K562 (cell line): ENCODE results near the gene EDARADD. TPM values are rescaled to one million over a fixed set of nuclear protein-coding genes. Genes with fewer than 3 reads are reported as not detected.
A peak's percentile ranks its signal among the peaks of the same experiment; 100 is the strongest.

Experiments
- ATAC-seq: fragments of 200-7000 bp; cut with Tn5 transposase; 3 replicates; pipeline ENCODE4 v1.9.1; 2020; ENCODE audit warnings: moderate library complexity
- BruUV-seq: library from RNA; stranded (reverse); fragments of 400-500 nt; replicated peaks from 2 replicates; lab custom pipeline; 2021; lab: Mats Ljungman, UMichigan
- CTCF ChIA-PET: fragments of 300-600 bp; formaldehyde crosslinking; extraction: SDS; loops from one replicate; lab custom pipeline; 2021; ENCODE audit warnings: low intra/inter-chr PET ratio; lab: Yijun Ruan, JAX
- POLR2A ChIA-PET: fragments of 300-600, 350-650 bp; sonication (Branson Sonifier 250); formaldehyde crosslinking; extraction: SDS; loops from one replicate; lab custom pipeline; 2021; ENCODE audit warnings: antibody characterized with exemption, inconsistent platforms; lab: Yijun Ruan, JAX
- DNase-seq, 4 experiments: peaks; one replicate each; pipeline versions ENCODE4 v3.0.0 to v3.0.0-alpha.2; 2011 to 2018; ENCODE audit warnings: low spot score in 3 of 4, mixed read lengths in 3 of 4; ENCODE audit errors: extremely low read depth in 1 of 4
- FAIRE-seq: peaks from 2 replicates; lab custom pipeline; 2011; peaks lifted over from hg19 to GRCh38; lab: Jason Lieb, UNC
- H2AFZ ChIP-seq: 2 replicates; pipeline ENCODE4 v1.6.0; 2011; ENCODE audit warnings: low read depth, low read length, control low read depth, inconsistent platforms
- H3K27ac ChIP-seq: fragments of 200-600 bp; 3 replicates; pipeline ENCODE4 v1.8.0; 2011; ENCODE audit warnings: low read depth, mild to moderate bottlenecking, control low read depth, inconsistent platforms, low read length, moderate library complexity, mixed read lengths; ENCODE audit errors: extremely low read depth
- H3K27me3 ChIP-seq, 2 experiments: fragments of 300-600 bp in 1 of 2; 2 replicates in 1 of 2; 3 replicates in 1 of 2; pipeline versions ENCODE4 v1.6.0 to v1.8.0; 2011; ENCODE audit warnings: inconsistent platforms in 2 of 2, low read length in 2 of 2, mild to moderate bottlenecking in 1 of 2, mixed read lengths in 1 of 2, moderate library complexity in 1 of 2; ENCODE audit not compliant: control insufficient read depth in 2 of 2, insufficient read depth in 2 of 2
- H3K36me3 ChIP-seq: fragments of 300-600 bp; 3 replicates; pipeline ENCODE4 v1.8.0; 2011; ENCODE audit warnings: mild to moderate bottlenecking, low read length, inconsistent platforms; ENCODE audit not compliant: control insufficient read depth, insufficient read depth
- H3K4me1 ChIP-seq, 2 experiments: fragments of 200-600 bp in 1 of 2; replicated peaks in 1 of 2; 2 replicates in 1 of 2; 3 replicates in 1 of 2; pipeline versions ENCODE4 v1.5.1 to v1.8.0; 2011; ENCODE audit warnings: inconsistent platforms in 2 of 2, low read length in 2 of 2, mild to moderate bottlenecking in 1 of 2, mixed read lengths in 1 of 2, moderate library complexity in 1 of 2; ENCODE audit not compliant: control insufficient read depth in 2 of 2, insufficient read depth in 2 of 2
- H3K4me2 ChIP-seq: 2 replicates; pipeline ENCODE4 v1.6.1; 2011; ENCODE audit warnings: low read length, control low read depth, inconsistent platforms, mixed read lengths; ENCODE audit not compliant: insufficient read depth
- H3K4me3 ChIP-seq: fragments of 200-600 bp; sonication (generic), shearing (Covaris generic); 2 replicates; pipeline ENCODE4 v1.5.1; 2016; ENCODE audit warnings: control low read depth, inconsistent platforms
- H3K79me2 ChIP-seq: fragments of 200-600 bp; 3 replicates; pipeline ENCODE4 v1.8.0; 2011; ENCODE audit warnings: low read length, inconsistent platforms; ENCODE audit not compliant: control insufficient read depth, insufficient read depth
- H3K9ac ChIP-seq, 2 experiments: 2 replicates each; pipeline versions ENCODE4 v1.6.0 to v1.6.1; 2011; ENCODE audit warnings: low read depth in 2 of 2, low read length in 2 of 2, control low read depth in 1 of 2, inconsistent platforms in 1 of 2, mild to moderate bottlenecking in 1 of 2, mixed read lengths in 1 of 2; ENCODE audit not compliant: insufficient read depth in 1 of 2
- H3K9me1 ChIP-seq: one replicate; pipeline ENCODE4 v1.6.0; 2011; ENCODE audit warnings: inconsistent platforms, mild to moderate bottlenecking, low read length, moderate library complexity; ENCODE audit not compliant: control insufficient read depth, insufficient read depth
- H3K9me3 ChIP-seq: replicated peaks from 2 replicates; pipeline ENCODE4 v1.5.1; 2011; ENCODE audit warnings: low read depth, low read length, inconsistent platforms; ENCODE audit not compliant: control insufficient read depth, insufficient read depth
- H4K20me1 ChIP-seq: replicated peaks from 2 replicates; pipeline ENCODE4 v1.6.1; 2011; ENCODE audit warnings: low read length, inconsistent platforms, mixed read lengths; ENCODE audit not compliant: control insufficient read depth, insufficient read depth
- CBX5 ChIP-seq: IDR thresholded peaks from 2 replicates; pipeline ENCODE4 v1.6.1; 2014; ENCODE audit warnings: low read depth, borderline replicate concordance
- CCNT2 ChIP-seq: IDR thresholded peaks from 2 replicates; pipeline ENCODE4 v1.6.1; 2011; ENCODE audit warnings: borderline replicate concordance, low read depth, mild to moderate bottlenecking, moderate library complexity, mixed read lengths, low read length; ENCODE audit not compliant: insufficient read length; ENCODE audit errors: extremely low read depth
- DIDO1 ChIP-seq: fragments of 450-650 bp; IDR thresholded peaks from 2 replicates; pipeline ENCODE4 v1.6.1; 2016; ENCODE audit warnings: low read depth, missing biosample characterization, missing genetic modification characterization
- FOXJ2 ChIP-seq: fragments of 200-800 bp; sonication (Bioruptor generic); IDR thresholded peaks from 2 replicates; pipeline ENCODE4 v1.6.1; 2016; ENCODE audit warnings: missing genetic modification characterization, missing compliant biosample characterization
- FOXP1 ChIP-seq: sonication (generic); formaldehyde crosslinking; IDR thresholded peaks from 2 replicates; pipeline ENCODE4 v1.8.0; 2022; ENCODE audit warnings: mild to moderate bottlenecking, missing genetic modification reagents
- PHB ChIP-seq: fragments of 250-450 bp; sonication (Bioruptor Pico); IDR thresholded peaks from 2 replicates; pipeline ENCODE4 v1.5.0; 2021
- SIRT6 ChIP-seq: IDR thresholded peaks from one replicate; pipeline ENCODE4 v1.6.1; 2012; ENCODE audit warnings: low read depth, mild to moderate bottlenecking, control low read depth, inconsistent platforms, low read length, moderate library complexity
- TEAD1 ChIP-seq, 2 experiments: fragments of 450-650 bp in 1 of 2; sonication (generic) in 1 of 2; formaldehyde crosslinking; IDR thresholded peaks; 2 replicates each; pipeline versions ENCODE4 v1.4.0 to v1.8.0; 2020 to 2022; ENCODE audit warnings: mild to moderate bottlenecking in 2 of 2, missing genetic modification reagents in 1 of 2
- ZHX1 ChIP-seq: fragments of 150-350 bp; conservative IDR thresholded peaks from 2 replicates; pipeline ENCODE4 v1.6.1; 2014; ENCODE audit warnings: low read length
- ZKSCAN1 ChIP-seq: fragments of 150-350 bp; IDR thresholded peaks from 2 replicates; pipeline ENCODE4 v1.6.1; 2016; ENCODE audit warnings: low read depth, low read length
- ZNF134 ChIP-seq: fragments of 250-450 bp; sonication (Bioruptor Pico); conservative IDR thresholded peaks from 2 replicates; pipeline ENCODE4 v1.4.0; 2020
- ZNF740 ChIP-seq, 3 experiments: fragments of 200-800 bp in 1 of 3; sonication (Bioruptor generic) in 1 of 3; sonication (generic) in 1 of 3; formaldehyde crosslinking in 1 of 3; IDR thresholded peaks; 2 replicates each; pipeline versions ENCODE4 v1.6.1 to v1.8.0; 2016 to 2022; ENCODE audit warnings: mild to moderate bottlenecking in 2 of 3, missing compliant biosample characterization in 2 of 3, missing genetic modification characterization in 2 of 3, missing genetic modification reagents in 1 of 3
- WGBS: fragments of 100-300 bp; shearing (Covaris generic); methylation state at CpG from one replicate; pipeline ENCODE4 v1.1.6; 2016; ENCODE audit warnings: low coverage, mixed read lengths; ENCODE audit not compliant: insufficient coverage; ENCODE audit errors: missing lambda C conversion rate; 5-methylcytosine and 5-hydroxymethylcytosine counted together
- in situ Hi-C: fragments of 300-500 bp; cut with MboI; formaldehyde crosslinking; loops from 4 replicates; pipeline ENCODE4 v1.15.0; 2018; ENCODE audit warnings: inconsistent platforms, mixed read lengths
- intact Hi-C: fragments of 100-400 bp; cut with micrococcal nuclease; formaldehyde crosslinking; loops from 2 replicates; pipeline ENCODE4 v1.14.2; 2022
- polyA plus RNA-seq, 8 experiments: library from polyadenylated mRNA; depleted of rRNA in 4 of 8; stranded (reverse) in 5 of 8; unstranded in 3 of 8; fragments of >200 nt; fragmentation: Nextera tagmentation in 2 of 8; fragmentation: Illumina TruSeq in 1 of 8; extraction: Ambion mirVana in 2 of 8; extraction: Trizol in 1 of 8; gene quantifications; 2 replicates each; pipeline versions ENCODE4 v1.2.1 to v1.2.3, GENCODE V29; 2011 to 2014; ENCODE audit warnings: inconsistent platforms in 1 of 8, missing spikeins in 1 of 8
- total RNA-seq, 7 experiments: library from RNA; depleted of rRNA in 6 of 7; stranded (reverse); fragments of >200 nt in 6 of 7; fragmentation: Illumina TruSeq in 2 of 7; extraction: Trizol in 2 of 7; gene quantifications; 2 replicates each; pipeline versions ENCODE4 v1.2.1 to v1.2.3, GENCODE V29; 2011 to 2021; ENCODE audit warnings: low replicate concordance in 1 of 7

Gene EDARADD
- total and polyA plus RNA-seq, 9 of the 15 experiments (the other 6 are each of a cell fraction or from before 2014, with no cell fraction given): 0.46 to 32.4 (median 20.6) TPM

- TF ChIP-seq ZNF134 (CRISPR knock-in tag) (no peak), ZKSCAN1 (peak; percentile 49; the same call in 1 of the 2 replicates), SIRT6 (no peak), FOXP1 (CRISPR knock-in tag) (no peak)
These were observed 132.0 kb downstream of the EDARADD start (continued) for GRCh38 chr1:236526079-236526478.

GRCh38 chr1:236530286-236530685, 136.2 kb downstream of the EDARADD start:
- DNase-seq: no peak
- H3K9me1 ChIP-seq: no peaks in the 10 kb centered on the region
- intact Hi-C loops (loop anchor here (5.0 kb wide), 1 partner anchor 38 kb away; no protein-coding TSS in a partner anchor), in situ Hi-C loops (no loop called here)
- H3K4me3 ChIP-seq: no peak overlapping the region
- no peak overlapping the region for H2AFZ ChIP-seq
- BruUV-seq: no TSS peak
- no peak overlapping the region for H3K27ac ChIP-seq
- peaks cover 40% of the 10 kb centered on the region for H3K36me3 ChIP-seq
- H3K79me2 ChIP-seq: peaks cover 9% of the 10 kb centered on the region; the same call in 2 of the 3 replicates
- ChIA-PET POLR2A (interaction anchor here (0.6 to 1.0 kb wide), 2 partner anchors 12 to 47 kb away, joined by 3 to 4 read pairs; no protein-coding TSS in a partner anchor), CTCF (no interaction called here)
- ATAC-seq: no peak
- H4K20me1 ChIP-seq: peaks cover 7% of the 10 kb centered on the region
- no peak overlapping the region for H3K4me2 ChIP-seq
- no peak for FAIRE-seq
- no peak overlapping the region for H3K9ac ChIP-seq
- H3K9me3 ChIP-seq: no peaks in the 10 kb centered on the region
- no peaks in the 10 kb centered on the region for H3K27me3 ChIP-seq
- peaks cover 16 to 22% of the 10 kb centered on the region in 2 experiments; a peak in 4 of 5 replicates for H3K4me1 ChIP-seq
- 63% methylated on average over 1 of the region's 1 CpG for WGBS
- TF ChIP-seq DIDO1 (tag) (no peak), CBX5 (no peak), ZNF740 (CRISPR knock-in tag; IDR thresholded peaks at IDR 0.05) (no peak), ZNF740 (tag; IDR thresholded peaks at IDR 0.05) (no peak), PHB (CRISPR knock-in tag) (no peak), ZHX1 (no peak), TEAD1 (CRISPR knock-in tag; IDR thresholded peaks at IDR 0.05) (no peak), CCNT2 (no peak), FOXJ2 (tag) (no peak)
